Activated naive CD4-positive, alpha-beta T cell treated with anti-CD3 and anti-CD28 coated beads, Interleukin-2, amount 10 ng/mL, durations not matched to agents 7 days and 5 days (primary cell): ENCODE results near the gene PM20D2.

ENCODE experiments used
- CTCF ChIA-PET: fragments of 350-600 bp; sonication (Branson Sonifier 250); formaldehyde crosslinking; loops from one replicate; lab custom pipeline; 2021; ENCODE audit warnings: antibody characterized with exemption; lab: Charles Lee
- DNase-seq: peaks from one replicate; pipeline ENCODE4 v3.0.0-alpha.2; 2020
- H3K27ac Mint-ChIP-seq: one replicate; pipeline ENCODE4 v1.8.0; 2021; ENCODE audit warnings: mild to moderate bottlenecking, moderate library complexity, mixed read lengths
- H3K27me3 Mint-ChIP-seq: one replicate; pipeline ENCODE4 v1.8.0; 2021; ENCODE audit warnings: mild to moderate bottlenecking, mixed read lengths
- H3K36me3 Mint-ChIP-seq: one replicate; pipeline ENCODE4 v1.8.0; 2021; ENCODE audit warnings: mixed read lengths
- H3K4me1 Mint-ChIP-seq: one replicate; pipeline ENCODE4 v1.8.0; 2021; ENCODE audit warnings: mixed read lengths
- H3K4me3 Mint-ChIP-seq: one replicate; pipeline ENCODE4 v1.8.0; 2021; ENCODE audit warnings: mild to moderate bottlenecking, moderate library complexity, mixed read lengths
- H3K9me3 Mint-ChIP-seq: one replicate; pipeline ENCODE4 v1.8.0; 2021; ENCODE audit warnings: mixed read lengths

Gene PM20D2

DNA sequence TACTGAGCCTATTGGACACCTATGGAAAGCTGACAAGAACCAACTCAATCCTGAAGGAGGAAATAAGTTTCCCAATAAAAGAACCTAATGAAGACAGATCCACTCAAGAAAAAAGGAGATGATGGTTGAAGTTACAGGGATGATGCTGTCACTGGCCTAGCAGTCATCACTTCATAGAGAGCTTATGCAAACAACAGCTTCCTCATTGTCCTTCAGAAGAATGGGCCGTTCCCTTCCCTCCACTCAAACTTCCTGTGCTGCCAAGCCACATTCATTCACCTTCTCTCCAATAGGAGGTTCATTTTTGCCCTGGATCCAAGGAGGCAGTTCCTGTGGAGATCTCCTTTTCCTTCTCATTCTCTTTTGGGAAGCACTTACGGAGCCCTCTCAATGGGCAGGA, 13.8 kb upstream of the PM20D2 start:
- Mint-ChIP-seq H3K9me3 (peaks cover 6% of the 10 kb centered on the region), H3K36me3 (no peaks in the 10 kb centered on the region), H3K27ac (no peak overlapping the region), H3K27me3 (peaks cover 8% of the 10 kb centered on the region), H3K4me3 (no peak overlapping the region), H3K4me1 (no peaks in the 10 kb centered on the region)
- CTCF ChIA-PET = no interaction called here
- DNase-seq = no peak

GRCh38 chr6:89133981-89134380, 11.9 kb upstream of the PM20D2 start:
- no peak overlapping the region for H3K27ac Mint-ChIP-seq
- no peaks in the 10 kb centered on the region for H3K4me1 Mint-ChIP-seq
- H3K36me3 Mint-ChIP-seq = no peaks in the 10 kb centered on the region
- no peak for DNase-seq
- H3K9me3 Mint-ChIP-seq = no peaks in the 10 kb centered on the region
- CTCF ChIA-PET = interaction anchor here (1.1 to 1.7 kb wide), 2 partner anchors 11 kb away, joined by 4 to 5 read pairs; no protein-coding TSS in a partner anchor
- no peak overlapping the region for H3K4me3 Mint-ChIP-seq
- H3K27me3 Mint-ChIP-seq = peaks cover 5% of the 10 kb centered on the region

- CTCF ChIA-PET = interaction anchor here (0.5 to 1.1 kb wide), 2 partner anchors 10 to 333 kb away, joined by 3 to 4 read pairs; no protein-coding TSS in a partner anchor
- Mint-ChIP-seq H3K27ac (no peak overlapping the region), H3K27me3 (peaks cover 4% of the 10 kb centered on the region), H3K9me3 (no peaks in the 10 kb centered on the region), H3K36me3 (no peaks in the 10 kb centered on the region), H3K4me1 (no peaks in the 10 kb centered on the region), H3K4me3 (no peak overlapping the region)
- DNase-seq = no peak
Observed at GRCh38 chr6:89134723-89135122, 11.1 kb upstream of the PM20D2 start.

DNA sequence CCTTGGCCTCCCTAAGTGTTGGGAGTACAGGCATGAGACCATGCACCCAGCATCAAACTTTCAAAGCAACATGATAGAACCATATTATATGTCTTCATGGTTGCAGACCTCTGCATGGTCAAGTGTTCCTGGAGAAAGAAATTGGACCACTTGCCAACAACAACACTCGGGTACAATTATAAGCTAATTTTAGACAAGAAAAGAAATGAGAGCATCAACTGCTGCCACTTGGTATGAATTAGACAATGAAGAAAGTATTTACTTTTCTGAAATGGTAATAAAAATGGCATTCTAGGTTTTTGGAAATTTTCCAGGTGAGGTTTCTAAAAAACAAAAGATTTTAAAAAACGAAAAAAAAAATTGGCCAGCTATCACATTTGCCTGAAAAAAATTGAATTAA, 7.7 kb upstream of the PM20D2 start:
- Mint-ChIP-seq H3K9me3 (no peaks in the 10 kb centered on the region), H3K4me1 (no peaks in the 10 kb centered on the region), H3K27ac (no peak overlapping the region), H3K36me3 (no peaks in the 10 kb centered on the region), H3K27me3 (peaks cover 4% of the 10 kb centered on the region), H3K4me3 (no peak overlapping the region)
- DNase-seq = no peak
- CTCF ChIA-PET = interaction anchor here (1.3 kb wide), 1 partner anchor 17 kb away, joined by 3 read pairs; no protein-coding TSS in a partner anchor

- CTCF ChIA-PET = interaction anchor here (1.8 kb wide), 1 partner anchor 157 kb away, joined by 5 read pairs; no protein-coding TSS in a partner anchor
- H3K4me3 Mint-ChIP-seq = no peak overlapping the region
- H3K4me1 Mint-ChIP-seq = peaks cover 10% of the 10 kb centered on the region
- H3K36me3 Mint-ChIP-seq = no peaks in the 10 kb centered on the region
- peaks cover 3% of the 10 kb centered on the region for H3K27me3 Mint-ChIP-seq
- H3K27ac Mint-ChIP-seq = no peak overlapping the region
- H3K9me3 Mint-ChIP-seq = no peaks in the 10 kb centered on the region
- DNase-seq = no peak
Observed at GRCh38 chr6:89139509-89140346, 6.1 kb upstream of the PM20D2 start.

DNA sequence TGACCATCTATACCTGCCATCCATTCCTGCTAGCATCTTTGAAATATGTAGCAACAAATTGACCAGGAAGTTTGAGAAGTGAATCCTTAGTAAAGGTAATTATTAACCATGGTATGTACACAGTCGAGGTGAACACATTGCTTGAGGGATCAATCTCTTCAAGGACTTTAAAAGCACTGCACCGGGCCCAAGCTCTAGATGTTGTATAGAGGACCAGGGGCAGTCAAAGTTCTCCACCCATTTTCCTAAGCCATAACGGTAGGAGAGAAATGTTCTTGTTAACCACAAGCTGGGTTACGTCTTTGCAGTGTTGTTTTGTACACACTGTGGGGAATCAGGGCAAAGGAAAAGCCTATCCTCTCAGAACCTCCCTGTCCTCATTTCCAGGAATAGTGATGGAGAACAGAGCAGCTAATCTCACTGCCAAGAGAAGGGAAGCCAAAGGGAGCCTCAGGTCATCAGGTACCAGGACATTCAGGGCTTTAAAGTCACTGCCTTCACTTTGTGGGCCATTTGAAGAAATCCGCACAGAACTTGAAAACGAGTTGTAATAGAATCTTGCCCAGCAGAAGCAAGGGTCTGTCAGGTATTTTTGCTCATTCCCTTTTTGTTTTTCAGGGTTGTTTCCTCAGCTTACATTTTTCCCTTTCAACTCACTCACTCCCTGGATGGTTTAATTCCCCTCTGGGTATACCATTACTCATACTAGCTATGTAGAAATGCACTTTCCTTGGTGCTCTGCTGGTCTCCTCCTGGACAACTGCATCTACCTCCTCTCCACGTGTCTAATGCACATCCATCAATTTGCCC, 5.3 kb upstream of the PM20D2 start:
- DNase-seq = no peak
- no peaks in the 10 kb centered on the region for H3K36me3 Mint-ChIP-seq
- no peak overlapping the region for H3K4me3 Mint-ChIP-seq
- peaks cover 13% of the 10 kb centered on the region for H3K4me1 Mint-ChIP-seq
- H3K27me3 Mint-ChIP-seq = no peaks in the 10 kb centered on the region
- no peaks in the 10 kb centered on the region for H3K9me3 Mint-ChIP-seq
- CTCF ChIA-PET = interaction anchor here (1.8 kb wide), 1 partner anchor 158 kb away, joined by 5 read pairs; no protein-coding TSS in a partner anchor
- H3K27ac Mint-ChIP-seq = no peak overlapping the region

GRCh38 chr6:89144354-89144906, 1.4 kb upstream of the PM20D2 start:
- H3K27me3 Mint-ChIP-seq = no peaks in the 10 kb centered on the region
- H3K4me3 Mint-ChIP-seq = peak overlapping the region; percentile 27
- H3K9me3 Mint-ChIP-seq = no peaks in the 10 kb centered on the region
- peaks cover 14% of the 10 kb centered on the region for H3K36me3 Mint-ChIP-seq
- CTCF ChIA-PET = interaction anchor here (0.6 to 3.5 kb wide), 7 partner anchors 10 to 212 kb away, joined by 3 to 20 read pairs (median 4); partner anchors contain the start of gene PNRC1
- peaks cover 34% of the 10 kb centered on the region for H3K4me1 Mint-ChIP-seq
- H3K27ac Mint-ChIP-seq = no peak overlapping the region
- no peak for DNase-seq

DNA sequence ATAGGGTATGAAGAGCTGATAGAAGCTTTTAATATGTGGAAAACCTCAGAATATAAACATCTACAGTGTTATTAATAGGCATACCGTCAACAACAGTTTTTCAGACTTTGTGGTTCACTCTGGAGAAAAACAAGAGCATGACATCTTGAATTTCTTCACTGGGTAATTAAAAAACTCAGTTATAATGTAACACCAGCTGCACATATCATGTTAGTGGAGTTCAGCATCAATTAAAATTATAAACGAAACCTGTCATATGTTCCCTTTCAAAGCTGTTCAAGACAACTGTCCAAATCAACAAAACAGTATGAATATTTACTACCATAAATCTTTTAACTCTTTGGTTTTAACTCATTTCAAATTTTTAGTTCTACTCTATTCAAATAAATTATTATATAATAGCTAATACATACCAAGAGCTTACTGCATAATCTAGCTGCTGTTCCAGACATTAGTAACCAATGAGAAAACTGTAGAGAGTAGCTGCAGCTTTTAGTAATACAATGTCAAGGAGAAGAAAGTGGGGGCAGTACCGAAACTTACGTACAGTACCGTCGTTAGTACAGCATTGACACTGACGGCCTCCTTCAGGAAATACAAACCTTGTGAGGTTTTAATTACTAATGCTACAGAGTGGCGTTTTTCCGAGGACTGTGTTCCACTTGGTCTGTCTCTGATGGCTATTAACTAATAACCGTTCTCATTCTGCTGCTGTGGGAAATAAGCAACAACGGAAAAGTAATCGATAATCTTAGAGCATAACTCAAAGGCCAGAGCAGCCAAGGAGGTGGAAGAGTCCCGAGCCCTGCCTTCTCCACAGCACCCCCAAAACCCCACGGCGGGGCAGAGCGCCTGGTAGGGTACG, 532 bp upstream of the PM20D2 start:
- peak; percentile 46 for DNase-seq
- H3K9me3 Mint-ChIP-seq = no peaks in the 10 kb centered on the region
- peak overlapping the region; percentile 93 for H3K27ac Mint-ChIP-seq
- peaks cover 23% of the 10 kb centered on the region for H3K36me3 Mint-ChIP-seq
- H3K4me1 Mint-ChIP-seq = peaks cover 37% of the 10 kb centered on the region
- H3K4me3 Mint-ChIP-seq = peak overlapping the region; percentile 88
- CTCF ChIA-PET = interaction anchor here (0.6 to 3.5 kb wide), 7 partner anchors 11 to 211 kb away, joined by 3 to 20 read pairs (median 4); partner anchors contain the start of gene PNRC1
- no peaks in the 10 kb centered on the region for H3K27me3 Mint-ChIP-seq

- H3K4me1 Mint-ChIP-seq = peaks cover 38% of the 10 kb centered on the region
- CTCF ChIA-PET = interaction anchor here (0.8 to 3.5 kb wide), 2 partner anchors 67 to 163 kb away, joined by 3 to 20 read pairs; partner anchors contain the start of gene PNRC1
- H3K9me3 Mint-ChIP-seq = no peaks in the 10 kb centered on the region
- peak overlapping the region; percentile 69 for H3K27ac Mint-ChIP-seq
- H3K36me3 Mint-ChIP-seq = peaks cover 27% of the 10 kb centered on the region
- no peak for DNase-seq
- H3K4me3 Mint-ChIP-seq = peak overlapping the region; percentile 72
- no peaks in the 10 kb centered on the region for H3K27me3 Mint-ChIP-seq
Observed at GRCh38 chr6:89146718-89147700, 1.2 kb downstream of the PM20D2 start.

GRCh38 chr6:89148016-89148750, 2.3 kb downstream of the PM20D2 start:
- Mint-ChIP-seq H3K4me3 (no peak overlapping the region), H3K27me3 (no peaks in the 10 kb centered on the region), H3K36me3 (peaks cover 28% of the 10 kb centered on the region), H3K27ac (no peak overlapping the region), H3K9me3 (no peaks in the 10 kb centered on the region), H3K4me1 (peaks cover 38% of the 10 kb centered on the region)
- CTCF ChIA-PET = interaction anchor here (0.8 kb wide), 1 partner anchor 164 kb away, joined by 3 read pairs; no protein-coding TSS in a partner anchor
- DNase-seq = no peak

DNA sequence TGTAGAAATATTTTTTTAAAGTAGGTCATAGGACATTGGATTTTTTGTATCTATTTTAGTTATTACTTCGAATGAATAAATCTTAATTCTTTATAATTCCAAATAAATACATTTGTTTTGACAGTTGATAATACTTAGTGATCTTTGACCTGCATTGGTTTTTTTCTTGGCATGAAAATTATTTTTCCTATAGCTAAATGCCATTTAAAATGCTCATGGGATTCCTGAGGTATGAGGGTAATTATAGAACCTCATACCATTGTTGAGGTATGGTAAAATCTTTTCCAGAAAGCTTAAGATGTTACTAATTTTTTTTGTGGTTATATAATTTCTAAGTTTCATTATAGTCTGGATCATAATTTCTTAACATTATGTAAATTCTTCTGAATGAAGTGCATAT, 8.3 kb downstream of the PM20D2 start:
- no peaks in the 10 kb centered on the region for H3K27me3 Mint-ChIP-seq
- CTCF ChIA-PET = interaction anchor here (1.2 kb wide), 1 partner anchor 17 kb away, joined by 4 read pairs; no protein-coding TSS in a partner anchor
- no peak overlapping the region for H3K4me3 Mint-ChIP-seq
- H3K4me1 Mint-ChIP-seq = peaks cover 4% of the 10 kb centered on the region
- no peaks in the 10 kb centered on the region for H3K9me3 Mint-ChIP-seq
- no peak overlapping the region for H3K27ac Mint-ChIP-seq
- H3K36me3 Mint-ChIP-seq = peaks cover 29% of the 10 kb centered on the region
- DNase-seq = no peak
